ENCODE results near the gene CGNL1. TPM values are rescaled to one million over a fixed set of nuclear protein-coding genes. Genes with fewer than 3 reads are reported as not detected.

The CGNL1 gene
- total RNA-seq, 2 donors from 2014 or later, result 16.4 to 29.8 TPM

DNA sequence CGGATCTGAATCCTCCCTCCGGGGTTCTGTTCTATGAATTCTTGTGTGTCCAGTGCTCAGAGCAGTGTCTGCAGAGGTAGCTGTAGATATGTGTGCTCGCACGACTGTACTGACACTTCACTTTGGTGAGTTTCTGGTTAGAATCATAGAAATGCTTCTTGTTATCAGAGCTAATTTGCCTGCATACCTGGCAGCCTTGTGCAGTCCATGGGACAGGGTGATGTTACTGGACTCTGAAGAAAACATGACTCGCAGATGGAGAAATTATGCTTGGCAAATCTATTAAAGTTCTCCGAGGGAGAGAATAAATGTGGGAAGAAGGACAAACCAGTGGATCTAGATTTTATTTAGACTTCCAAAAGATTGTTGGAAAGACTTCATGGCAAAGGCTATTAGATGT lies 12.2 kb downstream of the CGNL1 start:
- no peak overlapping the region for H3K4me3 ChIP-seq
- TF ChIP-seq, protein P1, sequence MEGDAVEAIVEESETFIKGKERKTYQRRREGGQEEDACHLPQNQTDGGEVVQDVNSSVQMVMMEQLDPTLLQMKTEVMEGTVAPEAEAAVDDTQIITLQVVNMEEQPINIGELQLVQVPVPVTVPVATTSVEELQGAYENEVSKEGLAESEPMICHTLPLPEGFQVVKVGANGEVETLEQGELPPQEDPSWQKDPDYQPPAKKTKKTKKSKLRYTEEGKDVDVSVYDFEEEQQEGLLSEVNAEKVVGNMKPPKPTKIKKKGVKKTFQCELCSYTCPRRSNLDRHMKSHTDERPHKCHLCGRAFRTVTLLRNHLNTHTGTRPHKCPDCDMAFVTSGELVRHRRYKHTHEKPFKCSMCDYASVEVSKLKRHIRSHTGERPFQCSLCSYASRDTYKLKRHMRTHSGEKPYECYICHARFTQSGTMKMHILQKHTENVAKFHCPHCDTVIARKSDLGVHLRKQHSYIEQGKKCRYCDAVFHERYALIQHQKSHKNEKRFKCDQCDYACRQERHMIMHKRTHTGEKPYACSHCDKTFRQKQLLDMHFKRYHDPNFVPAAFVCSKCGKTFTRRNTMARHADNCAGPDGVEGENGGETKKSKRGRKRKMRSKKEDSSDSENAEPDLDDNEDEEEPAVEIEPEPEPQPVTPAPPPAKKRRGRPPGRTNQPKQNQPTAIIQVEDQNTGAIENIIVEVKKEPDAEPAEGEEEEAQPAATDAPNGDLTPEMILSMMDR (IDR thresholded peaks at IDR 0.05), result no peak
- H3K36me3 ChIP-seq, result no peaks in the 10 kb centered on the region
- H3K4me1 ChIP-seq, result peaks cover 0 to 32% of the 10 kb centered on the region in 2 donors
- peak overlapping the region; percentile 67 for H3K27ac ChIP-seq
- no peaks in the 10 kb centered on the region for H3K9me3 ChIP-seq
- peak; percentile 59 for DNase-seq (ENCODE audit: low spot score)
- no peaks in the 10 kb centered on the region for H3K27me3 ChIP-seq

DNA sequence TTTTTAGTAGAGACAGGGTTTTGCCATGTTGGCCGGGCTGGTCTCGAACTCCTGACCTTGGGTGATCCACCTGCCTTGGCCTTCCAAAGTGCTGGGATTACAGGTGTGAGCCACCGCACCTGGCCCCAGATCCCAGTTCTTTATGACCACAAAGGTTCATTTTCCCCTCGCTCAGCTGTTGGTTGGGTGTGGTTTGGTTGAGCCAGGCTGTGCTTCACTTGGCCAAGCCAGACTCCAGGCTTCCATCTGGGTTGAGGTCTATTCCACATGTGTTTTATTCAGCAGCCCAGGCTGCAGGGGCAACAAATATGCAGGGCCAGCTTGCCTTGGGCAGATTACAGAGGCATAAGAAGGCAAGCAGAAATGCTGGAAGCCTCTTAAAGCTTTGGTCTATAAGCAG lies 13.7 kb downstream of the CGNL1 start:
- no peak for DNase-seq (ENCODE audit: low spot score)
- no peak overlapping the region for H3K27ac ChIP-seq
- no peaks in the 10 kb centered on the region for H3K9me3 ChIP-seq
- no peak overlapping the region for H3K4me3 ChIP-seq
- peaks cover 0 to 17% of the 10 kb centered on the region in 2 donors for H3K4me1 ChIP-seq
- no peaks in the 10 kb centered on the region for H3K27me3 ChIP-seq
- TF ChIP-seq, protein P1 (IDR thresholded peaks at IDR 0.05), result no peak
- H3K36me3 ChIP-seq, result no peaks in the 10 kb centered on the region

DNA sequence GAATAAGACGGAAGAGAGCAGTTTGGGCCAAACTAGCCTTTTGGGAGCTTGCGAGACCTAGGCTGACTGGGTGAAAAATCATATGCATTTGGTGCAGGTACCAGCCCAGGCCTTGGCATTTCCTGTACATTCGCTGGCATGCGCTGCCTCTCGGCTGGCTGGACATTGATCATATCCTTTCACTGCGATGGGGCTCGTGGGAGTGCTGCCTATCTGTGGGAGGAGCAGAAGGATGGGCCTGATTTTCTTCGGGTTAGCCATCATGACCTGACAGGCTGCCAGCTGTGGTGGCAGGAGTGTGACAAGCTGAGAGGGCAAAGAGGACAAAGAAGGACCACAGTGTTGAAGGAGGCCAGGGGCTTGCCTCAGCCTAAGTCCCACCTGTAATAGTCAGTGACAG lies 14.3 kb downstream of the CGNL1 start:
- Histone ChIP-seq H3K36me3 (no peaks in the 10 kb centered on the region), H3K27me3 (no peaks in the 10 kb centered on the region), H3K9me3 (no peaks in the 10 kb centered on the region), H3K4me1 (peaks cover 0 to 11% of the 10 kb centered on the region in 2 donors), H3K4me3 (no peak overlapping the region), H3K27ac (no peak overlapping the region)
- DNase-seq (ENCODE audit: low spot score), result no peak
- TF ChIP-seq, protein P1 (IDR thresholded peaks at IDR 0.05), result no peak

DNA sequence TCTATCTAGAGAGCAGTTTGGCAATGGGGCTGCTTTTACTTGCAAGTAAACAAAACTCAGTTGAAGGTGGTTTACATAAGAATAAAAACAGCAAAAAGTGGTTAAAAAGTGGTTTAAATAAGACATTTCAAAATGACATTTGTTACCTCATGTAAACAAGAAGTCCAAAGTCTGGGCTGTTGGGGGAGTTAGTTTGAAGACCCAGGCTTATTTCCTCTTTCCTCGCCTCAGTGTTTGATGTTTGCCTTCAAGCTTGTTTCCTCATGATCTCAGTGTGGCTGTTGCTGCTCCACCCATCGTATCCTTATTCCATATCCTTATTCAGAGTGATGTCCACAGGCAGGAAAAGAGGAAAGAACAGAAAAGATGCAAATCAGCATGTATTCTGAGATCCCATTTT lies 15.2 kb downstream of the CGNL1 start:
- no peak overlapping the region for H3K27ac ChIP-seq
- no peak overlapping the region for H3K4me3 ChIP-seq
- no peak for DNase-seq (ENCODE audit: low spot score)
- H3K4me1 ChIP-seq, result peaks cover 0 to 10% of the 10 kb centered on the region in 2 donors
- no peaks in the 10 kb centered on the region for H3K9me3 ChIP-seq
- H3K27me3 ChIP-seq, result no peaks in the 10 kb centered on the region
- TF ChIP-seq, protein P1 (IDR thresholded peaks at IDR 0.05), result no peak
- no peaks in the 10 kb centered on the region for H3K36me3 ChIP-seq

DNA sequence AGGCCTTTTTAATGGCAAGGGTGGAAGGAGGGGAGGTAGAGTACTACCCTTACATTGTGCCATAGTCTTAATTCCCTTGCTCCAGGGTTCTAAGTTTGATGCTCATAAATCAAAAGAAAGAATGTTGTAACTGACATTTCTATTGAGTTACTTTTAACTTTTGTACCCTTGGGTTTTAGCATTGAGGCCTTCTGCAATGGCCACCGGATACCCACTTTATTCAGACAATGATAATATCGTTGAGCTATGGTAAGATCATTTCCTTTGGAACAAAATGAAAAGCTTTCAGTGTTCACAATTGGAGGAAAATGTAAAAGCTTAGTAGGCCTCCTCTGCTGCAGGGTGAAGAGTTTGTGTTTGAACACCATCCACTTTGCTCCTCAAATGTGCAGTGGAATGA lies 16.8 kb downstream of the CGNL1 start:
- Histone ChIP-seq H3K27me3 (no peaks in the 10 kb centered on the region), H3K9me3 (no peaks in the 10 kb centered on the region), H3K36me3 (no peaks in the 10 kb centered on the region), H3K4me3 (no peak overlapping the region), H3K27ac (no peak overlapping the region), H3K4me1 (peaks cover 0 to 4% of the 10 kb centered on the region in 2 donors)
- no peak for DNase-seq (ENCODE audit: low spot score)
- TF ChIP-seq, protein P1 (IDR thresholded peaks at IDR 0.05), result no peak

DNA sequence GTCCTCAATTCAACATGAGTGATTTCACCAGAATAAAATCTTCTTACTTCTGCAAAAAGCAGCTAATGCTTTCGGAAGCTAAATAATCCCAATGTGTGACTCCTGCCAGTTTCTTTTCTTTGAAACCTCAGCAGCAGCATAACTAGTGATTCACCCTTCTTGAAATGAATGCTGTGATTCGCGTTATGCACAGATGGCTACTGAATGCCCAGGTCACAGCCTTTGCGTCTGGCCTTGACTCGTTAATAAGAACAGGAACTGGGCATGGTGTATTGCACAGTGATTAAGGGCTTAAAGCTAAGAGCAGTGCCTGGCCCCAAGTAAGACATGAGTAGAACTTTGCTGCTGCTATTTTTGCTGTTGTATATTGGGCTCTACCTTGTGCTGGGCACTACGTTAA lies 19.0 kb downstream of the CGNL1 start:
- Histone ChIP-seq H3K4me1 (no peaks in the 10 kb centered on the region), H3K9me3 (no peaks in the 10 kb centered on the region), H3K27me3 (no peaks in the 10 kb centered on the region), H3K4me3 (no peak overlapping the region), H3K27ac (peak overlapping the region in 1 of 2 donors; percentile 32), H3K36me3 (no peaks in the 10 kb centered on the region)
- TF ChIP-seq, protein P1 (IDR thresholded peaks at IDR 0.05), result no peak
- DNase-seq (ENCODE audit: low spot score), result no peak
